Epithelial cell of proximal tubule (primary cell): ENCODE measurements around the gene ACOXL. TPM values are rescaled to one million over a fixed set of nuclear protein-coding genes. Genes with fewer than 3 reads are reported as not detected.

Experiments used
- DNase-seq: peaks from one replicate; pipeline ENCODE4 v3.0.0-alpha.2; 2011; ENCODE audit warnings: low read depth
- H3K4me3 ChIP-seq: 2 replicates; pipeline ENCODE4 v1.5.1; 2011; ENCODE audit warnings: low read depth, mild to moderate bottlenecking, low read length
- total RNA-seq: library from RNA; depleted of rRNA; stranded (reverse); fragments of >200 nt; gene quantifications from 2 replicates; pipeline ENCODE4 v1.2.3, GENCODE V29; 2015
- TF ChIP-seq, protein P1 (sequence below): conservative IDR thresholded peaks from 2 replicates; pipeline ENCODE4 v1.5.1; 2012; ENCODE audit warnings: low read depth, mild to moderate bottlenecking, low read length

The ACOXL gene
- total RNA-seq, 1 donor from 2014 or later = 0.06 TPM

GRCh38 chr2:111045771-111046444 lies 313.5 kb downstream of the ACOXL start:
- DNase-seq = no peak
- no peak overlapping the region for H3K4me3 ChIP-seq
- TF ChIP-seq, protein P1, sequence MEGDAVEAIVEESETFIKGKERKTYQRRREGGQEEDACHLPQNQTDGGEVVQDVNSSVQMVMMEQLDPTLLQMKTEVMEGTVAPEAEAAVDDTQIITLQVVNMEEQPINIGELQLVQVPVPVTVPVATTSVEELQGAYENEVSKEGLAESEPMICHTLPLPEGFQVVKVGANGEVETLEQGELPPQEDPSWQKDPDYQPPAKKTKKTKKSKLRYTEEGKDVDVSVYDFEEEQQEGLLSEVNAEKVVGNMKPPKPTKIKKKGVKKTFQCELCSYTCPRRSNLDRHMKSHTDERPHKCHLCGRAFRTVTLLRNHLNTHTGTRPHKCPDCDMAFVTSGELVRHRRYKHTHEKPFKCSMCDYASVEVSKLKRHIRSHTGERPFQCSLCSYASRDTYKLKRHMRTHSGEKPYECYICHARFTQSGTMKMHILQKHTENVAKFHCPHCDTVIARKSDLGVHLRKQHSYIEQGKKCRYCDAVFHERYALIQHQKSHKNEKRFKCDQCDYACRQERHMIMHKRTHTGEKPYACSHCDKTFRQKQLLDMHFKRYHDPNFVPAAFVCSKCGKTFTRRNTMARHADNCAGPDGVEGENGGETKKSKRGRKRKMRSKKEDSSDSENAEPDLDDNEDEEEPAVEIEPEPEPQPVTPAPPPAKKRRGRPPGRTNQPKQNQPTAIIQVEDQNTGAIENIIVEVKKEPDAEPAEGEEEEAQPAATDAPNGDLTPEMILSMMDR = no peak

DNA sequence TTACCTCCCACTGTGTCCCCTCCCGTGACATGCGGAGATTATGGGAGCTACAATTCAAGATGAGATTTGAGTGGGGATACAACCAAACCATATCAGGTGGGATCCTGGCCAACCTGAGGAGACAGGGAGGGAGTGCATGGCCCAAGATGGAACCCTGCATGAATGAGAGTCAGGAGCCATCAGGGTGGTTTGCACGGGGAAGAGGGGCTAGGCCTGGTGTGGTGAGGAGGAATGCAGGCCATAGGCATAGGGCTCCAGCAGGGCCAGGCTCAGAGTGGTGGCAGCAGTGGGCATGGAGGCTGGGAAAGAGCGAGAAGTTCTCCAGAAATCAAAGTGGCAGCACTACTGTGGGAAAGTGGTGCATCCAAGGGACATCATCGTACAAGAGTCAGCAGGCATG lies 314.3 kb downstream of the ACOXL start:
- H3K4me3 ChIP-seq = no peak overlapping the region
- no peak for DNase-seq
- TF ChIP-seq, protein P1 = no peak

- no peak overlapping the region for H3K4me3 ChIP-seq
- TF ChIP-seq, protein P1 = no peak
- no peak for DNase-seq
Measured at GRCh38 chr2:111048856-111049768, 316.7 kb downstream of the ACOXL start.

- no peak overlapping the region for H3K4me3 ChIP-seq
- TF ChIP-seq, protein P1 = no peak
- DNase-seq = peak; percentile 86
Measured at GRCh38 chr2:111049792-111050640, 317.6 kb downstream of the ACOXL start.

DNA sequence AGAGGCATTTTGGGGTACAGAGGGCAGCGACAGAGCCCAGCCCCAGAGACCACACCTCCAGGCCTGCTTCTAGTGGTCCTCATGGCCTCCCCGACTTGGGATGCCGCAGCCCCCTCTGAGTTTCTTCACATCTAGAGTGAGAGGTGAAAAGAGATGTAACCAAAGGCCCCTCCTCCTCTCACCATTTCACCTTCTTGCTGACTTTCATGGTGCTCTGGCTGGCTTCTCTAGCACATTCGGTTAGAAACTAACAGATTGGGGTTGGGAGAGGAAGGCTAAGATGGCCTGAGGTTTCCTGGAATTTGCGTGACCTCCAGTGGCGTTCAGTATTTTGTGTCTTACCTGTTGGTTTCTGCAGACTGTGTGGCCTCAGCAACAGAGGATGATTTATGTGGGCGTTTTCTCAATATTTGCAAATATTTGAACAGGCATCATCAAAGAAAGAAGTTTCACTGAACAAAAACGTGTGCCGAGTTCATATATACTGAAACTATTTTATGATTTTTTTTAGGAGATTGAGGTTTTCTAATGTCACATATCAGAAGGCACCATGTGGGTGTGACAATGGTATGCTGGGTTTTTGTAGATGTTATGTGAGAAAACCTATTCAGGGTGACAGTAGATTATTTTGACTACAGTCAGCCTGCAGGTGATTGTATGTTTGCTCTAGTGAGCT lies 318.5 kb downstream of the ACOXL start:
- TF ChIP-seq, protein P1 = no peak
- no peak overlapping the region for H3K4me3 ChIP-seq
- no peak for DNase-seq

DNA sequence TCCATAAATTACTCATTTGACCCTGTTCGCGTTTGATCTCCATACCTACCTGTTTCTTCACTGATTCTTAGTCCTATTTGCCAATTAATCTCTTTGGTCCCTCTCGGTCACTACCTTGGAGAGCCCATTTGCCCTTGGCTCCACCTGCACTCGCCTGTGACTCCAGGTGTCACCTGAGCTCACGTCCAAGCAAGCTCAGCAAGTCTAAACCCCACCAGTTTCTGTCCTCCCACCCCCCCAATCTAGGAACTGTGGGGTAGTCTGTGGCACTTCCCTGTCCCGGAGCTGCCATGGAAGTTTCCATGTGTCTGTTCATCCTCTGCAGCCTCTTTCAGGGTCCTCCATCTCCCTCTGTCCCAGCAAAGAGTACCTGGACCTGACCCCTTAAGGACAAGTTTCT lies 320.2 kb downstream of the ACOXL start:
- DNase-seq = no peak
- TF ChIP-seq, protein P1 = no peak
- no peak overlapping the region for H3K4me3 ChIP-seq
